ENCODE data around the gene PRPF40A. TPM values are rescaled to one million over a fixed set of nuclear protein-coding genes. Genes with fewer than 3 reads are reported as not detected.

Gene PRPF40A
- total and polyA plus RNA-seq, 4 donors: 45.1 to 114 (median 74.9) TPM

- no peak overlapping the region for H3K4me3 ChIP-seq (ENCODE audit: low read depth, low read length)
- no CpG with 5 or more reads among the region's 4 CpGs for WGBS (ENCODE audit: insufficient coverage)
- no peaks in the 10 kb centered on the region for H3K27me3 ChIP-seq (ENCODE audit: control insufficient read depth, insufficient read depth, low read length)
- H3K4me1 ChIP-seq (ENCODE audit: control insufficient read depth, insufficient read depth, low read length): no peaks in the 10 kb centered on the region
- peak in 2 of 6 donors; percentile 27 to 31 for DNase-seq (ENCODE audit: low read depth in 4 of 6, low spot score in 6 of 6)
- no peaks in the 10 kb centered on the region for H3K9me3 ChIP-seq (ENCODE audit: control insufficient read depth, insufficient read depth, low read length)
- peak overlapping the region; percentile 20 for H3K27ac ChIP-seq (ENCODE audit: low read depth, low read length)
- H3K36me3 ChIP-seq (ENCODE audit: control insufficient read depth, insufficient read depth, low read length): peaks cover 13% of the 10 kb centered on the region
Observed at GRCh38 chr2:152617456-152618192, 99.6 kb downstream of the PRPF40A start.

- peaks cover 3% of the 10 kb centered on the region for H3K4me1 ChIP-seq (ENCODE audit: control insufficient read depth, insufficient read depth, low read length)
- no peaks in the 10 kb centered on the region for H3K27me3 ChIP-seq (ENCODE audit: control insufficient read depth, insufficient read depth, low read length)
- no peak for DNase-seq (ENCODE audit: low read depth in 4 of 6, low spot score in 6 of 6)
- H3K27ac ChIP-seq (ENCODE audit: low read depth, low read length): no peak overlapping the region
- no peaks in the 10 kb centered on the region for H3K9me3 ChIP-seq (ENCODE audit: control insufficient read depth, insufficient read depth, low read length)
- WGBS (ENCODE audit: insufficient coverage): no CpG with 5 or more reads among the region's 5 CpGs
- H3K36me3 ChIP-seq (ENCODE audit: control insufficient read depth, insufficient read depth, low read length): peaks cover 15% of the 10 kb centered on the region
- no peak overlapping the region for H3K4me3 ChIP-seq (ENCODE audit: low read depth, low read length)
Observed at GRCh38 chr2:152615177-152615576, 102.1 kb downstream of the PRPF40A start.

GRCh38 chr2:152613235-152613634 lies 104.0 kb downstream of the PRPF40A start:
- H3K27ac ChIP-seq (ENCODE audit: low read depth, low read length): no peak overlapping the region
- H3K36me3 ChIP-seq (ENCODE audit: control insufficient read depth, insufficient read depth, low read length): peaks cover 9% of the 10 kb centered on the region
- no peak overlapping the region for H3K4me3 ChIP-seq (ENCODE audit: low read depth, low read length)
- H3K4me1 ChIP-seq (ENCODE audit: control insufficient read depth, insufficient read depth, low read length): peaks cover 3% of the 10 kb centered on the region
- no CpG with 5 or more reads among the region's 2 CpGs for WGBS (ENCODE audit: insufficient coverage)
- no peaks in the 10 kb centered on the region for H3K9me3 ChIP-seq (ENCODE audit: control insufficient read depth, insufficient read depth, low read length)
- no peaks in the 10 kb centered on the region for H3K27me3 ChIP-seq (ENCODE audit: control insufficient read depth, insufficient read depth, low read length)
- no peak for DNase-seq (ENCODE audit: low read depth in 4 of 6, low spot score in 6 of 6)

GRCh38 chr2:152611458-152612231 lies 105.6 kb downstream of the PRPF40A start:
- peak in 1 of 6 donors; percentile 40 for DNase-seq (ENCODE audit: low read depth in 4 of 6, low spot score in 6 of 6)
- Histone ChIP-seq H3K27me3 (ENCODE audit: control insufficient read depth, insufficient read depth, low read length) (no peaks in the 10 kb centered on the region), H3K4me1 (ENCODE audit: control insufficient read depth, insufficient read depth, low read length) (peaks cover 3% of the 10 kb centered on the region), H3K4me3 (ENCODE audit: low read depth, low read length) (no peak overlapping the region), H3K9me3 (ENCODE audit: control insufficient read depth, insufficient read depth, low read length) (no peaks in the 10 kb centered on the region), H3K27ac (ENCODE audit: low read depth, low read length) (no peak overlapping the region), H3K36me3 (ENCODE audit: control insufficient read depth, insufficient read depth, low read length) (peaks cover 11% of the 10 kb centered on the region)
- 75% methylated on average over 5 of the region's 5 CpGs for WGBS (ENCODE audit: insufficient coverage)

GRCh38 chr2:152609699-152610098 lies 107.6 kb downstream of the PRPF40A start:
- WGBS (ENCODE audit: insufficient coverage): 100% methylated on average over 1 of the region's 1 CpG
- no peaks in the 10 kb centered on the region for H3K9me3 ChIP-seq (ENCODE audit: control insufficient read depth, insufficient read depth, low read length)
- H3K27me3 ChIP-seq (ENCODE audit: control insufficient read depth, insufficient read depth, low read length): no peaks in the 10 kb centered on the region
- H3K4me3 ChIP-seq (ENCODE audit: low read depth, low read length): no peak overlapping the region
- peaks cover 13% of the 10 kb centered on the region for H3K36me3 ChIP-seq (ENCODE audit: control insufficient read depth, insufficient read depth, low read length)
- no peak for DNase-seq (ENCODE audit: low read depth in 4 of 6, low spot score in 6 of 6)
- no peak overlapping the region for H3K27ac ChIP-seq (ENCODE audit: low read depth, low read length)
- H3K4me1 ChIP-seq (ENCODE audit: control insufficient read depth, insufficient read depth, low read length): peaks cover 3% of the 10 kb centered on the region

GRCh38 chr2:152609154-152609553 lies 108.1 kb downstream of the PRPF40A start:
- peaks cover 13% of the 10 kb centered on the region for H3K36me3 ChIP-seq (ENCODE audit: control insufficient read depth, insufficient read depth, low read length)
- H3K9me3 ChIP-seq (ENCODE audit: control insufficient read depth, insufficient read depth, low read length): no peaks in the 10 kb centered on the region
- H3K27ac ChIP-seq (ENCODE audit: low read depth, low read length): no peak overlapping the region
- H3K4me1 ChIP-seq (ENCODE audit: control insufficient read depth, insufficient read depth, low read length): peaks cover 3% of the 10 kb centered on the region
- H3K4me3 ChIP-seq (ENCODE audit: low read depth, low read length): no peak overlapping the region
- 100% methylated on average over 1 of the region's 2 CpGs for WGBS (ENCODE audit: insufficient coverage)
- no peak for DNase-seq (ENCODE audit: low read depth in 4 of 6, low spot score in 6 of 6)
- no peaks in the 10 kb centered on the region for H3K27me3 ChIP-seq (ENCODE audit: control insufficient read depth, insufficient read depth, low read length)

GRCh38 chr2:152607793-152608300 lies 109.4 kb downstream of the PRPF40A start:
- DNase-seq (ENCODE audit: low read depth in 4 of 6, low spot score in 6 of 6): no peak
- Histone ChIP-seq H3K27ac (ENCODE audit: low read depth, low read length) (no peak overlapping the region), H3K9me3 (ENCODE audit: control insufficient read depth, insufficient read depth, low read length) (no peaks in the 10 kb centered on the region), H3K4me3 (ENCODE audit: low read depth, low read length) (no peak overlapping the region), H3K36me3 (ENCODE audit: control insufficient read depth, insufficient read depth, low read length) (peaks cover 11% of the 10 kb centered on the region), H3K4me1 (ENCODE audit: control insufficient read depth, insufficient read depth, low read length) (peaks cover 3% of the 10 kb centered on the region), H3K27me3 (ENCODE audit: control insufficient read depth, insufficient read depth, low read length) (no peaks in the 10 kb centered on the region)
- WGBS (ENCODE audit: insufficient coverage): 95% methylated on average over 4 of the region's 7 CpGs

- H3K27me3 ChIP-seq (ENCODE audit: control insufficient read depth, insufficient read depth, low read length): no peaks in the 10 kb centered on the region
- peak in 1 of 6 donors; percentile 77 for DNase-seq (ENCODE audit: low read depth in 4 of 6, low spot score in 6 of 6)
- H3K36me3 ChIP-seq (ENCODE audit: control insufficient read depth, insufficient read depth, low read length): peaks cover 7% of the 10 kb centered on the region
- no CpG with 5 or more reads among the region's 2 CpGs for WGBS (ENCODE audit: insufficient coverage)
- no peak overlapping the region for H3K27ac ChIP-seq (ENCODE audit: low read depth, low read length)
- H3K4me1 ChIP-seq (ENCODE audit: control insufficient read depth, insufficient read depth, low read length): no peaks in the 10 kb centered on the region
- H3K9me3 ChIP-seq (ENCODE audit: control insufficient read depth, insufficient read depth, low read length): no peaks in the 10 kb centered on the region
- no peak overlapping the region for H3K4me3 ChIP-seq (ENCODE audit: low read depth, low read length)
Observed at GRCh38 chr2:152606941-152607340, 110.3 kb downstream of the PRPF40A start.

- no peak overlapping the region for H3K4me3 ChIP-seq (ENCODE audit: low read depth, low read length)
- no CpG with 5 or more reads among the region's 1 CpG for WGBS (ENCODE audit: insufficient coverage)
- H3K36me3 ChIP-seq (ENCODE audit: control insufficient read depth, insufficient read depth, low read length): peaks cover 6% of the 10 kb centered on the region
- no peak for DNase-seq (ENCODE audit: low read depth in 4 of 6, low spot score in 6 of 6)
- H3K9me3 ChIP-seq (ENCODE audit: control insufficient read depth, insufficient read depth, low read length): no peaks in the 10 kb centered on the region
- no peaks in the 10 kb centered on the region for H3K4me1 ChIP-seq (ENCODE audit: control insufficient read depth, insufficient read depth, low read length)
- H3K27ac ChIP-seq (ENCODE audit: low read depth, low read length): no peak overlapping the region
- no peaks in the 10 kb centered on the region for H3K27me3 ChIP-seq (ENCODE audit: control insufficient read depth, insufficient read depth, low read length)
Observed at GRCh38 chr2:152606081-152606480, 111.2 kb downstream of the PRPF40A start.

Measured in spinal cord (tissue), 10 donors.